Stimulated activated CD8-positive, alpha-beta memory T cell treated with anti-CD3 and anti-CD28 coated beads, Interleukin-15, amount 100 ng/mL, for 48 hours (primary cell): ENCODE data around the gene MIA2.
"Not testable (repeated sequence)": the region's sequence is repeated elsewhere in the genome, so short reads cannot be mapped to it uniquely, and the experiment has no call there.

Experiments used
- DNase-seq, 2 donors: peaks; one replicate each; pipeline ENCODE4 v3.0.0-alpha.2; 2020; ENCODE audit warnings: low read depth in 2 of 2

The MIA2 gene

GRCh38 chr14:39339003-39339402 is 105.3 kb downstream of the MIA2 start:
- DNase-seq: no peak

- DNase-seq: not testable (repeated sequence)
These were observed 107.4 kb downstream of the MIA2 start for GRCh38 chr14:39341126-39341525.

GRCh38 chr14:39342768-39343167 is 109.1 kb downstream of the MIA2 start:
- DNase-seq: no peak

- DNase-seq: no peak
These were observed 109.9 kb downstream of the MIA2 start for GRCh38 chr14:39343614-39344013.

- no peak for DNase-seq
These were observed 117.2 kb downstream of the MIA2 start for GRCh38 chr14:39350866-39351265.

GRCh38 chr14:39351708-39352107 is 118.0 kb downstream of the MIA2 start:
- DNase-seq: no peak

- DNase-seq: not testable (repeated sequence)
These were observed 125.4 kb downstream of the MIA2 start for GRCh38 chr14:39359069-39359468.

- no peak for DNase-seq
These were observed 126.6 kb downstream of the MIA2 start for GRCh38 chr14:39360316-39360715.

GRCh38 chr14:39361556-39361955 is 127.8 kb downstream of the MIA2 start:
- DNase-seq: not testable (repeated sequence)

GRCh38 chr14:39364509-39364908 is 130.8 kb downstream of the MIA2 start:
- DNase-seq: no peak

- no peak for DNase-seq
These were observed 131.6 kb downstream of the MIA2 start for GRCh38 chr14:39365354-39365753.

GRCh38 chr14:39366460-39367386 is 133.0 kb downstream of the MIA2 start:
- DNase-seq: no peak

- DNase-seq: no peak
These were observed 133.7 kb downstream of the MIA2 start for GRCh38 chr14:39367387-39367751.

- peak in 1 of 2 donors; percentile 3 for DNase-seq
These were observed 134.7 kb downstream of the MIA2 start for GRCh38 chr14:39368261-39368959.

GRCh38 chr14:39369029-39369428 is 135.3 kb downstream of the MIA2 start:
- DNase-seq: no peak

- no peak for DNase-seq
These were observed 136.7 kb downstream of the MIA2 start for GRCh38 chr14:39370415-39370814.

- DNase-seq: no peak
These were observed 138.9 kb downstream of the MIA2 start for GRCh38 chr14:39372656-39373055.

- DNase-seq: no peak
These were observed 141.1 kb downstream of the MIA2 start for GRCh38 chr14:39374851-39375250.

- no peak for DNase-seq
These were observed 143.1 kb downstream of the MIA2 start for GRCh38 chr14:39376667-39377403.

- no peak for DNase-seq
These were observed 147.7 kb downstream of the MIA2 start for GRCh38 chr14:39381366-39381765.

GRCh38 chr14:39382463-39382862 is 148.7 kb downstream of the MIA2 start:
- no peak for DNase-seq

GRCh38 chr14:39383026-39383660 is 149.4 kb downstream of the MIA2 start:
- DNase-seq: no peak
